HTR-8/SVneo (cell line): ENCODE data around the gene PLCXD3.

Experiments used
- DNase-seq: peaks from one replicate; pipeline ENCODE4 v3.0.0; 2011; ENCODE audit warnings: low spot score, mixed read lengths; ENCODE audit not compliant: insufficient read length
- FAIRE-seq: peaks from 2 replicates; lab custom pipeline; 2011; peaks lifted over from hg19 to GRCh38; lab: Jason Lieb, UNC

The PLCXD3 gene

DNA sequence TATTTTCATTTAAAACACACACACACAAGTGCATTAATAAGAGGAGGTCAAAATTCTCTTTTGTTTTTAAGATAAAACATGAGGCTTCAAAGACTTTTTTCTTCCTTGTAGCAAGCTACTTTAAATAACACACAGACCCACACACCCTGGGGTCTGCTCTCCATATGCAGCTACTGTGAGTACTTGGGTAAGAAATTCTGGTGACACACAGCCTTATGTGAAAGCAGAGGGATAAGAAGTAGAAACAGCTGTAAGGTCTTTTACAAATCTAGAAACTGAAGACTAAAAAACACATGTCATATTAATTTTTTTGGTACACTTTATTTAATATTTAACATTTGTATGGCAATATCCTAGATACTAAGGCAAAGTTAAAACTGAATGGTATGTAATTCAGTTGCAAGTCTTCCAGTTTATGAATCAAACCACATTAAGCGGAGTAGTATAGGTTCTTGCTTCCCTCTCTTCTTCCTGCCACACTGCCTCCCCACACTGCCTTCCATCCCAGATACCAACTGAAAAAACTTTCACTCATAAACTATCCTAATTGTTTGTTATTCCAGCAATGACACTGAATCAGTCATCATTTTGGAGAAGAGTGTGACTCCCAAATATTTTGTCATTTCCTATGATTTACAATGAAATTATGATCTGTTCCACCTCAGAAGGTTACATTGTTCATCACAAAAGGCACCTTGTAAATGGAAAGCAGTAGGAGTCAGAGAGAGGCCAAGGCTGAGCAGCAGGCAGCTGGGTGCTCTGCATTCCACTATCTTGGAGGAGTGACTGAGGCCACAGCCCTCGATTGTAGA lies 92.0 kb downstream of the PLCXD3 start:
- DNase-seq (peak; percentile 42), FAIRE-seq (peak; percentile 23)

DNA sequence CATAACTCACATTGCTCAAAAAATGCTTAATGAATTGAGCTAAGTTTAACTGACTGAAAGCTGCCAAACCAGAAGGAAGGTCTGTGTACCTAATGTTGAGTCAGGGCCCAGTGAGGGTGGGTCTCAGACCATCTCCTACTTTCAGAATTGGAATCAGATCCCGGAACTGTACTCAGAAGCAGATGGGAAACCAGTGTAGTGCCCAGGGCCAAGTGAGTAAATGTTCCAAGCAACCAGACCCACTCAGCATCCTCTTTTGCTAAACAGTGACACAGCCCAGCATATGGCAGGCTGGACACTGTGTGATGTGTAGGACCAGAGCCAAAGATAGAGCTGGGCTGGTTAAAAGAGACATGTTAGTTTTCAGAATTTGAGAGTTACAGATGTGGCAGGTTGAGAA lies 94.1 kb downstream of the PLCXD3 start:
- FAIRE-seq (no peak), DNase-seq (no peak)

GRCh38 chr5:41415242-41415641 lies 95.2 kb downstream of the PLCXD3 start:
- DNase-seq (no peak), FAIRE-seq (no peak)

DNA sequence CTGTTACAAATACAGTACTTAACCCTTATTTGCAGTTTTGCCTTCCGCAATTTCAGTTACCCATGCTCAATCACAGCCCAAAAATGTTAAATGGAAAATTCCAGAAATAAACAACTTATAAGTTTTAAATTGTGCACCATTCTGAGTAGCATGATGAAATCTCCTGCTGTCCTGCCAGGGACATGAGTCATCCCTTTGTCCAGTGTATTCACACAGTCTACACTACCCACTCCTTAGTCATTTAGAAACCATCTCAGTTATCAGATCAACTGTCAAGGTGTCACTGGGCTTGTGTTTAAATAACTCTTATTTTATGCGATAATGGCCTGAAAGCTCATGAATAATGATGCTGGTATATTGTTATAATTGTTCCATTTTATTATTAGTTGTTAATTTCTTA lies 95.8 kb downstream of the PLCXD3 start:
- DNase-seq (peak; percentile 76), FAIRE-seq (peak; percentile 82)

- FAIRE-seq (peak; percentile 59), DNase-seq (no peak)
Measured at GRCh38 chr5:41413074-41413473, 97.3 kb downstream of the PLCXD3 start.

DNA sequence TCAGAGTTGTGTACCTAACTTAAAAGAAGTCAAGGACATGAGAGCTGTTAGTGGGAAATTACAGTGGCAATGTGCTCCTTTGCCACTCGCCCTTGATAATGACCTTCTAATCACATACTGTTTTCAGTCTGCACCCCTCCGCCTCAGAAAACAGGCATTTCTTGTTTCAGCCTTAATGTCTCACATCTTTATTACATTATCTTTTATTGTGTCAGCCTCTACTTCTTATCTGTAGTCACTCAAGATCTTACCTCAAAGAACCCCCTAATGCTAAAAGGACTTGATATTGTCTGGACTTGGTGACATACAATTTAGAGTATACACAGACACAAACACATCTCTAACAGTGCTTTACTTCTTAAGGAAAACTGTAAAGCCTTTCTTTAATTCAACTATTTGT lies 97.9 kb downstream of the PLCXD3 start:
- DNase-seq (no peak), FAIRE-seq (no peak)

- FAIRE-seq: peak; percentile 13
- DNase-seq: no peak
Measured at GRCh38 chr5:41410737-41411136, 99.7 kb downstream of the PLCXD3 start.

DNA sequence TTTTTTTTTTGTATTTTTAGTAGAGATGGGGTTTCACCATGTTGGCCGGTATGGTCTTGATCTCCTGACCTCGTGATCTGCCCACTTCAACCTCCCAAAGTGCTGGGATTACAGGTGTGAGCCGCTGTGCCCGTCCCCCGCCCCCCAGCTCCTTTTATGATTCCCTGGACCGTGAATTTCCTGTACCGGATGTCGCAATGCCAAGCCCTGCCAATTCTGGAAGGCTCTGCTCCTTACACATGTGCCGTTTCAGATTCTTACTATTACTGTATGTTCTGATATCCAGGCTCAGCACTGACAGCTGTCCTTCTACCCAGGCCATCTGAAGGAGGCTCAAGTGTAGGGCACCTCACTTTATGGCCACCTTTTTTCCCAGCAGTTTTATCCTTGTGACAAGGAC lies 100.1 kb downstream of the PLCXD3 start:
- FAIRE-seq (no peak), DNase-seq (no peak)

GRCh38 chr5:41408676-41409443 lies 101.5 kb downstream of the PLCXD3 start:
- no peak for DNase-seq
- FAIRE-seq: no peak

- no peak for DNase-seq
- no peak for FAIRE-seq
Measured at GRCh38 chr5:41406936-41407335, 103.5 kb downstream of the PLCXD3 start.

DNA sequence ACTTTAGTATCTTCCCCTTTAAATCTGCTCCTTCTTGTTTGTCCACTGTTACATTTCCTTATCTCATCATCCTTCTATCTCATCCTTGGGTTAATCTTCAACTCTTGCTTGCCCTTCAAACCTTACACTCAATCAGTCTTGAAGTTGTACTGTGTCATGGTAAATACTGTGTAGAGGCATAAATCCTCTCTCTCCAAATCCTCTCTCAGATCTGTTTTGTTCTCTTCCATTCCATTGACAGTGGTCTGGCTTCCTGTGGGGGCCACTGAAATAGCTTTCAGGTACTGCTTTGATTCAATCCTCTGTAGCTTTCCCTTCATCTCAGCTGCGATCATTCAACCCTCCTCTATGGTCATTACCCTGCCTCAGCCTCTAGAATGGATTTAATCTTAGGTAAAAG lies 104.0 kb downstream of the PLCXD3 start:
- no peak for FAIRE-seq
- no peak for DNase-seq

GRCh38 chr5:41404757-41405156 lies 105.6 kb downstream of the PLCXD3 start:
- FAIRE-seq (no peak), DNase-seq (no peak)

GRCh38 chr5:41403846-41404245 lies 106.6 kb downstream of the PLCXD3 start:
- no peak for DNase-seq
- no peak for FAIRE-seq

DNA sequence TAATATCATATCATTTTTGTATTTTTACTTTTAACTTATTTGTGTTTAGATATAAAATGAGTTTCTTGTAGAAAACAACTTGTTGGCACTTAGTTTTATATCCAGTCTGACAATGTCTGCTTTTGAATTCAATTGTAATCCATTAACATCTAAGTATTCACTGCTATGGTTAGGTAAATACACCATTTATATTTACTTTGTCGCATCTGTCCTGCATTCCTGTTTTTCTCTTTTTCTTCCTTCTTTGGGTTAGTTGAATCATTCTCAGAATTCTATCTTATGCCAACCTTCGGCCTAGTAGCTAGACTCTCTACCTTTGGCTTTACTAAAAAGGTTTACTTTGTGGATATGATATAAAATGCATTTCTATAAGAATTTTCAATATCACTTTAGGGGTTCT lies 107.6 kb downstream of the PLCXD3 start:
- DNase-seq (no peak), FAIRE-seq (peak; percentile 16)

GRCh38 chr5:41399839-41400238 lies 110.6 kb downstream of the PLCXD3 start:
- DNase-seq (no peak), FAIRE-seq (no peak)

DNA sequence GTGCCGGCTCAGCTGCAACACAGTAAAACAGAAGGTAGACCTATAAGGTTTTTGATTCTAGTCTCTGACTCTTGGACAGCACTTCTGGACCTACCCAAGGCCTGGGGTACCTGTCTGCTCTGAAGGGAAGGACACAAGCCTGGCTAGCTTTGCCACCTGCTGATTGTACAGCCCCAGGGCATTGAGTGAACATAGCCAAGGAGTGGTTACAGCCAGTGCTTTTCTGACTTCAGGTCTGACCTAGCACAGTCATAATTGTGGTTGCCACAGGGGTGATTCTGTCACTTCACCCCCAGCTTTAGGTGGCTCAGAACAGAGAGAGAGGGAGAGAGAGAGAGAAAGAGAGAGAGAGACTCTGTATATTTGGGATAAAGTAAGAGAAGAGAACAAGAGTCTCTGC lies 118.4 kb downstream of the PLCXD3 start:
- FAIRE-seq (no peak), DNase-seq (no peak)

DNA sequence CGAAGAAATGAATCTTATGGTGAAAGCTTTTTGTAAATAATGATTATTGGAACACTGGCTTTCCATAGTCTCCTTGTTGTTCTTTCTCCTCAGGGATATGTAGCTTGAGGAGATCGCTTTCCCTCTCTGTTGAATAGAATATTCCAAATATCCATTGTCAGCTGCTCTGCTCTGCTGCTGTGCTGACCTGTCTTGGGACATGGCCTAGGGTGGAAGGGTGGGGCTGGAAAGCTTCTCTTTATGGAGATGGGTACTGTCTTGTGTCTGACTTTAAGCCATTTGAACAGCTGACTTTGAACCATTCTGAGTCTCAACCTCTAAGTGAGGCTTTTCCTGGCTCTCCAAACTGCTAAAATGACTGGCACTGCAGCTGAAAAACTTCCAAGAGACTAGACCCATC lies 135.8 kb downstream of the PLCXD3 start:
- FAIRE-seq (no peak), DNase-seq (no peak)

DNA sequence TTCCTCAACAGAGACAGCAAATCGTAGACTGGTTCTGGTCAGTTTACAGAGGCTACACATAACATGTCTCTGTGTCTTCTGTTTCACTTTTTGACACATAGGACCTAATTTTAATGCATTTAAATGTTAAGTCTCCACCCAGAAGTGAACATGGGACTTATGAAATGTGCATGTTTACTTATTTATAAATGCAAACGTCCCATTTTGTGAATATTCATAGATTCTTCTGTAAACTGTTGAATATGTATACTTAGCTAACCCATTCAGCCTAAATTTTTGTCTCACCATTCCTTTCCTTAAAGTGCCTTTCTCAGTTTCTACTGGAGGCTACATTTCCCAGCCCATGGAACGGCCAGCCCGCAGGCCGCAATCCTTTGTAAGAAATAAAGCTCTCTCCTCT lies 137.2 kb downstream of the PLCXD3 start:
- FAIRE-seq (no peak), DNase-seq (no peak)

DNA sequence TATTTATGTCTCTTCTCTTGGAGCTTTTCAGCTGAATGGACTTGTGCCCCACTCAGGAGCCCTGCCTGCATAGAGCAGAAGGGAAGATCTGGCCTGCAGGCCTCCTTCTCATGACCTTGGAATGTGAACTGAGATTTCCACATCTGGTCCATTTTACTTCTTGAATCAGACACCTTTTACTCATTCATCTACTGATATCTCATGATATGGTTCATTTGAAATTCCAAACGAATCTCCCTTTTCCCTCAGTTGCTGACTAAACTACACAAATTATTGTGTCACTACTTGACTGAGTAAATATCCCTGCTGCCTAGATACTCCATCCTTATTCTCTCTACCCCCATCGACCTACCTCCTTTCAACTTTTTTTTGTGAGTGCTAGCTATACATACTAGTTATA lies 138.7 kb downstream of the PLCXD3 start:
- FAIRE-seq: peak; percentile 40
- no peak for DNase-seq

- no peak for FAIRE-seq
- DNase-seq: no peak
Measured at GRCh38 chr5:41370482-41370881, 139.9 kb downstream of the PLCXD3 start.

DNA sequence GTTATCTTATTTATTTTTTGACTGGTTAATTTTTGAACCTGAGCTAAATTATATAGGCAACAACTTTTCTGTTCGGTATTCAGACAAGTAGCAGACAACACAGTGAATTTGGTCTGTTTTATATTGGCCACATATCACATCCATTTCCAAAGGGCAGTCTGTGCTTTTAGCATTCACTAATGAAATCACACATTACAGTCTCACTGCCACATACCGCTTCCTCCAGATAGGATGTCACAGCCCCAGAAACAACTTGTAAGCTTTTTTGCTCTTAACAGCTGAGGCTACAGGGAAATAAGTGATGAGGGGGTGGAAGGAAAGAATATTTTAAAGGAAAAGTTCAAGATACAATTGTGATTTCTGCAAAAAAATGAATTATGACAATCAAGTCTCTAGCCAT lies 140.6 kb downstream of the PLCXD3 start:
- no peak for DNase-seq
- no peak for FAIRE-seq

DNA sequence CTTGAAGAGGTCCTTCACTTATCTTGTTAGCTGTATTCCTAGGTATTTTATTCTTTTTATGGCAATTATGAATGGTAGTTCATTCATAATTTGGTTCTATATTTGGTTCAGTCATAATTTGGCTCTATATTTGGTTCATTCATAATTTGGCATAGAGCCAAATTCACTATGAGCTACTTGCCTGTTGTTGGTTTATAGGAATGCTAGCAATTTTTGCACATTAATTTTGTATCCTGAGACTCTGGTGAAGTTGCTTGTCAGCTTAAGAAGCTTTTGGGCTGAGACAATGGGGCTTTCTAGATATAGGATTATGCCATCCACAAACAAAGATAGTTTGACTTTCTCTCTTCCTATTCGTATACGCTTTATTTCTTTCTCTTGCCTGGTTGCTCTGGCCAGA lies 142.2 kb downstream of the PLCXD3 start:
- FAIRE-seq (no peak), DNase-seq (no peak)
